ENCODE data around the gene PRSS22. TPM values are rescaled to one million over a fixed set of nuclear protein-coding genes. Genes with fewer than 3 reads are reported as not detected.

PRSS22 gene
- total and polyA plus RNA-seq, 4 experiments from 2014 or later = 0.39 to 0.42 TPM; not detected in 2

GRCh38 chr16:2842340-2843000 lies 15.5 kb downstream of the PRSS22 start:
- no peaks in the 10 kb centered on the region for H3K9me3 ChIP-seq (ENCODE audit: control insufficient read depth in 1 of 2, low read length in 2 of 2)
- ChIA-PET POLR2A (ENCODE audit: partially characterized antibody) (interaction anchor here (2.4 kb wide), 1 partner anchor 26 kb away, joined by 16 read pairs; no protein-coding TSS in a partner anchor), CTCF (ENCODE audit: partially characterized antibody) (interaction anchor here (0.7 to 2.6 kb wide), 4 partner anchors 12 to 28 kb away, joined by 3 to 15 read pairs (median 3); no protein-coding TSS in a partner anchor)
- no peaks in the 10 kb centered on the region for H3K36me3 ChIP-seq (ENCODE audit: insufficient read depth, low read length)
- Mint-ChIP-seq H3K36me3 (no peaks in the 10 kb centered on the region), H3K4me1 (peaks cover 19 to 81% (median 35%) of the 10 kb centered on the region in 4 donors), H3K4me3 (peak overlapping the region in 7 of 8 donors; percentile 26 to 76 (median 54)), H3K9me3 (peaks cover 0 to 4% (median 0%) of the 10 kb centered on the region in 8 donors), H3K27ac (peak overlapping the region; percentile 52 to 98 (median 94)), H3K27me3 (peaks cover 0 to under 1% of the 10 kb centered on the region in 2 donors)
- H3K4me1 ChIP-seq (ENCODE audit: insufficient read depth, low read length) = peaks cover 35% of the 10 kb centered on the region
- peak overlapping the region; percentile 38 for H3K27ac ChIP-seq (ENCODE audit: low read depth, low read length)
- intact Hi-C loops (cut with micrococcal nuclease) = no loop called here
- peak overlapping the region in 1 of 2 donors; percentile 36 for H3K4me3 ChIP-seq (ENCODE audit: low read length in 2 of 2)
- DNase-seq = peak; percentile 56 to 65 (median 61)
- no peaks in the 10 kb centered on the region for H3K27me3 ChIP-seq (ENCODE audit: insufficient read depth, low read length)

- intact Hi-C loops (cut with micrococcal nuclease) = no loop called here
- H3K4me1 Mint-ChIP-seq = peaks cover 19 to 82% (median 39%) of the 10 kb centered on the region in 4 donors
- Histone ChIP-seq H3K27ac (ENCODE audit: low read depth, low read length) (peak overlapping the region; percentile 38), H3K27me3 (ENCODE audit: insufficient read depth, low read length) (no peaks in the 10 kb centered on the region), H3K4me3 (ENCODE audit: low read length in 2 of 2) (peak overlapping the region in 1 of 2 donors; percentile 36), H3K9me3 (ENCODE audit: control insufficient read depth in 1 of 2, low read length in 2 of 2) (no peaks in the 10 kb centered on the region), H3K4me1 (ENCODE audit: insufficient read depth, low read length) (peaks cover 35% of the 10 kb centered on the region), H3K36me3 (ENCODE audit: insufficient read depth, low read length) (no peaks in the 10 kb centered on the region)
- POLR2A ChIA-PET (ENCODE audit: partially characterized antibody) = interaction anchor here (2.4 kb wide), 1 partner anchor 26 kb away, joined by 16 read pairs; no protein-coding TSS in a partner anchor
- peaks cover 0 to 7% of the 10 kb centered on the region in 2 donors for H3K27me3 Mint-ChIP-seq
- peak overlapping the region; percentile 52 to 98 (median 94) for H3K27ac Mint-ChIP-seq
- CTCF ChIA-PET (ENCODE audit: partially characterized antibody) = interaction anchor here (0.6 to 2.6 kb wide), 5 partner anchors 13 to 221 kb away, joined by 3 to 15 read pairs (median 3); no protein-coding TSS in a partner anchor
- H3K9me3 Mint-ChIP-seq = peaks cover 0 to 4% (median 0%) of the 10 kb centered on the region in 8 donors
- DNase-seq = no peak
- H3K36me3 Mint-ChIP-seq = no peaks in the 10 kb centered on the region
- peak overlapping the region in 4 of 8 donors; percentile 31 to 76 (median 54) for H3K4me3 Mint-ChIP-seq
Measured at GRCh38 chr16:2841606-2842339, 16.2 kb downstream of the PRSS22 start.

GRCh38 chr16:2840914-2841313 lies 17.1 kb downstream of the PRSS22 start:
- Mint-ChIP-seq H3K27me3 (peaks cover 0 to 7% of the 10 kb centered on the region in 2 donors), H3K36me3 (no peaks in the 10 kb centered on the region), H3K27ac (peak overlapping the region in 2 of 7 donors; percentile 74 to 85), H3K4me1 (peaks cover 19 to 74% (median 36%) of the 10 kb centered on the region in 4 donors), H3K9me3 (no peaks in the 10 kb centered on the region), H3K4me3 (no peak overlapping the region)
- Histone ChIP-seq H3K27me3 (ENCODE audit: insufficient read depth, low read length) (no peaks in the 10 kb centered on the region), H3K4me3 (ENCODE audit: low read length in 2 of 2) (no peak overlapping the region), H3K27ac (ENCODE audit: low read depth, low read length) (no peak overlapping the region), H3K9me3 (ENCODE audit: control insufficient read depth in 1 of 2, low read length in 2 of 2) (no peaks in the 10 kb centered on the region), H3K36me3 (ENCODE audit: insufficient read depth, low read length) (no peaks in the 10 kb centered on the region), H3K4me1 (ENCODE audit: insufficient read depth, low read length) (peaks cover 35% of the 10 kb centered on the region)
- ChIA-PET CTCF (ENCODE audit: partially characterized antibody) (no interaction called here), POLR2A (ENCODE audit: partially characterized antibody) (interaction anchor here (3.5 kb wide), 1 partner anchor 27 kb away, joined by 14 read pairs; no protein-coding TSS in a partner anchor)
- intact Hi-C loops (cut with micrococcal nuclease) = no loop called here
- no peak for DNase-seq

- H3K4me3 ChIP-seq (ENCODE audit: low read length in 2 of 2) = no peak overlapping the region
- H3K36me3 Mint-ChIP-seq = no peaks in the 10 kb centered on the region
- H3K27me3 Mint-ChIP-seq = peaks cover 0 to 7% of the 10 kb centered on the region in 2 donors
- POLR2A ChIA-PET (ENCODE audit: partially characterized antibody) = interaction anchor here (1.3 to 3.5 kb wide), 2 partner anchors 28 to 62 kb away, joined by 3 to 14 read pairs; no protein-coding TSS in a partner anchor
- peak overlapping the region in 2 of 8 donors; percentile 15 to 23 for H3K4me3 Mint-ChIP-seq
- intact Hi-C loops (cut with micrococcal nuclease) = loop anchor here (1.0 kb wide), 2 partner anchors 28 to 79 kb away; no protein-coding TSS in a partner anchor
- H3K4me1 Mint-ChIP-seq = peaks cover 16 to 64% (median 35%) of the 10 kb centered on the region in 4 donors
- H3K9me3 Mint-ChIP-seq = no peaks in the 10 kb centered on the region
- H3K9me3 ChIP-seq (ENCODE audit: control insufficient read depth in 1 of 2, low read length in 2 of 2) = no peaks in the 10 kb centered on the region
- no peaks in the 10 kb centered on the region for H3K27me3 ChIP-seq (ENCODE audit: insufficient read depth, low read length)
- CTCF ChIA-PET (ENCODE audit: partially characterized antibody) = interaction anchor here (1.1 to 2.8 kb wide), 4 partner anchors 23 to 81 kb away, joined by 4 to 35 read pairs (median 7); no protein-coding TSS in a partner anchor
- H3K4me1 ChIP-seq (ENCODE audit: insufficient read depth, low read length) = peaks cover 35% of the 10 kb centered on the region
- no peak for DNase-seq
- H3K27ac Mint-ChIP-seq = peak overlapping the region in 6 of 7 donors; percentile 25 to 77 (median 58)
- H3K36me3 ChIP-seq (ENCODE audit: insufficient read depth, low read length) = no peaks in the 10 kb centered on the region
- no peak overlapping the region for H3K27ac ChIP-seq (ENCODE audit: low read depth, low read length)
Measured at GRCh38 chr16:2839650-2840450, 18.1 kb downstream of the PRSS22 start.

GRCh38 chr16:2838928-2839327 lies 19.0 kb downstream of the PRSS22 start:
- Histone ChIP-seq H3K9me3 (ENCODE audit: control insufficient read depth in 1 of 2, low read length in 2 of 2) (no peaks in the 10 kb centered on the region), H3K36me3 (ENCODE audit: insufficient read depth, low read length) (no peaks in the 10 kb centered on the region), H3K4me1 (ENCODE audit: insufficient read depth, low read length) (peaks cover 35% of the 10 kb centered on the region), H3K4me3 (ENCODE audit: low read length in 2 of 2) (no peak overlapping the region), H3K27ac (ENCODE audit: low read depth, low read length) (no peak overlapping the region), H3K27me3 (ENCODE audit: insufficient read depth, low read length) (no peaks in the 10 kb centered on the region)
- ChIA-PET CTCF (ENCODE audit: partially characterized antibody) (interaction anchor here (1.0 to 2.8 kb wide), 7 partner anchors 15 to 82 kb away, joined by 3 to 35 read pairs (median 4); no protein-coding TSS in a partner anchor), POLR2A (ENCODE audit: partially characterized antibody) (interaction anchor here (3.5 kb wide), 1 partner anchor 29 kb away, joined by 14 read pairs; no protein-coding TSS in a partner anchor)
- Mint-ChIP-seq H3K36me3 (no peaks in the 10 kb centered on the region), H3K4me3 (peak overlapping the region in 2 of 8 donors; percentile 18 to 26), H3K27ac (peak overlapping the region in 5 of 7 donors; percentile 15 to 72 (median 64)), H3K4me1 (peaks cover 16 to 58% (median 33%) of the 10 kb centered on the region in 4 donors), H3K27me3 (peaks cover 0 to 7% of the 10 kb centered on the region in 2 donors), H3K9me3 (no peaks in the 10 kb centered on the region)
- peak; percentile 39 to 64 (median 47) for DNase-seq
- intact Hi-C loops (cut with micrococcal nuclease) = loop anchor here (1.0 kb wide), 2 partner anchors 29 to 80 kb away; no protein-coding TSS in a partner anchor

GRCh38 chr16:2836646-2837508 lies 21.1 kb downstream of the PRSS22 start:
- Mint-ChIP-seq H3K4me1 (peaks cover 7 to 41% (median 23%) of the 10 kb centered on the region in 4 donors), H3K27ac (peak overlapping the region in 4 of 7 donors; percentile 24 to 75 (median 52))
- POLR2A ChIA-PET (ENCODE audit: partially characterized antibody) = interaction anchor here (1.4 kb wide), 1 partner anchor 31 kb away, joined by 3 read pairs; no protein-coding TSS in a partner anchor

More at GRCh38 chr16:2836646-2837508, 21.1 kb downstream of the PRSS22 start:
- Histone ChIP-seq H3K27ac (ENCODE audit: low read depth, low read length) (no peak overlapping the region), H3K4me3 (ENCODE audit: low read length in 2 of 2) (no peak overlapping the region), H3K4me1 (ENCODE audit: insufficient read depth, low read length) (peaks cover 25% of the 10 kb centered on the region), H3K27me3 (ENCODE audit: insufficient read depth, low read length) (no peaks in the 10 kb centered on the region), H3K9me3 (ENCODE audit: control insufficient read depth in 1 of 2, low read length in 2 of 2) (no peaks in the 10 kb centered on the region), H3K36me3 (ENCODE audit: insufficient read depth, low read length) (no peaks in the 10 kb centered on the region)
- CTCF ChIA-PET (ENCODE audit: partially characterized antibody) = interaction anchor here (1.2 kb wide), 1 partner anchor 32 kb away, joined by 3 read pairs; no protein-coding TSS in a partner anchor
- Mint-ChIP-seq H3K4me3 (no peak overlapping the region), H3K9me3 (no peaks in the 10 kb centered on the region), H3K36me3 (no peaks in the 10 kb centered on the region), H3K27me3 (peaks cover 0 to 11% of the 10 kb centered on the region in 2 donors)
- intact Hi-C loops (cut with micrococcal nuclease) = no loop called here
- no peak for DNase-seq

All from CD4-positive, alpha-beta memory T cell (primary cell).